ENCODE results near the gene MPST.

DNA sequence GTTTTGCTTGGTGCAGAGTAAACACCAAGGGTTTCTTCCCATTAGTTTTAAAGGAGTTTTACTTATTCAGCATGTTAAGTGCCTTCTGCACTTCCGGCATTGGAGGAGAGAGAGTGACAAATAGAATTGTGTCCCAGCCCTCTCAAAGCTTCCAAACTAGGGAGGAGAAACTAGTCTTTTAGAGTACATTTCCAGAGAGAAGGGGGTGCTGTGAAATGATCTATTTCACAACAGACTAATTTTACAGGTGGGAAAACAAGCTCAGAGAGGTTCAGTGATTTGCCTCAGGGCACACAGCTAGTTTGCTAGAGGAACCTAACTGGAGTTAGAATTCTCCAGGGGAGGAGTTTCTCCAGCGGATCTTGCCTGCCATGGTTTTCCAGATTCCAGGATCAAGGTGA, 12.6 kb downstream of the MPST start:
- no peak for TF ChIP-seq EZH2 (IDR thresholded peaks at IDR 0.05)
- no peak for TF ChIP-seq POLR2AphosphoS5 (IDR thresholded peaks at IDR 0.05; ENCODE audit: borderline replicate concordance, low read depth, low read length)
- TF ChIP-seq FOXP2 (optimal IDR thresholded peaks at IDR 0.05; ENCODE audit: control extremely low read depth, extremely low read length, insufficient read depth): no peak

All from SK-N-MC (cell line).